Lower leg skin (tissue), 4 donors: ENCODE measurements around the gene HADHA. TPM values are rescaled to one million over a fixed set of nuclear protein-coding genes. Genes with fewer than 3 reads are reported as not detected.
"Not testable (repeated sequence)": the region's sequence is repeated elsewhere in the genome, so short reads cannot be mapped to it uniquely, and the experiment has no call there.

Experiments used
- DNase-seq, 2 donors: peaks; one replicate each; pipeline ENCODE4 v3.0.0-alpha.2; 2019; ENCODE audit warnings: low spot score in 2 of 2
- H3K4me3 ChIP-seq: fragments of 200-600 bp; sonication (generic); 2 replicates; pipeline ENCODE4 v1.5.1; 2017; ENCODE audit warnings: mild to moderate bottlenecking, low read depth; ENCODE audit not compliant: poor library complexity, severe bottlenecking
- POLR2A ChIP-seq, 2 donors: fragments of 450-650 bp; IDR thresholded peaks; one replicate each; pipeline ENCODE4 v1.6.1; 2016 to 2017; ENCODE audit warnings: antibody characterized with exemption in 2 of 2, mild to moderate bottlenecking in 1 of 2, moderate library complexity in 1 of 2
- WGBS, 2 donors: methylation state at CpG; one replicate each; pipeline ENCODE4 v1.1.5; 2018; 5-methylcytosine and 5-hydroxymethylcytosine counted together
- intact Hi-C: fragments of 100-400 bp; cut with DNase I; formaldehyde crosslinking; loops from one replicate; pipeline ENCODE4 v1.15.0; 2023; ENCODE audit warnings: low total_unique reads
- total RNA-seq, 4 donors: library from RNA; depleted of rRNA; stranded (reverse); fragments of >200 nt; gene quantifications; one replicate each; pipeline ENCODE4 v1.1.0, GENCODE V29; 2016
- TF ChIP-seq, protein P1 (sequence below), 3 donors: fragments of 450-650 bp; IDR thresholded peaks; one replicate each; pipeline ENCODE4 v1.5.1; 2016; ENCODE audit warnings: antibody characterized with exemption in 3 of 3, mild to moderate bottlenecking in 3 of 3, moderate library complexity in 2 of 3

The HADHA gene
- total RNA-seq, 4 donors from 2014 or later, result 125 to 170 (median 131) TPM

DNA sequence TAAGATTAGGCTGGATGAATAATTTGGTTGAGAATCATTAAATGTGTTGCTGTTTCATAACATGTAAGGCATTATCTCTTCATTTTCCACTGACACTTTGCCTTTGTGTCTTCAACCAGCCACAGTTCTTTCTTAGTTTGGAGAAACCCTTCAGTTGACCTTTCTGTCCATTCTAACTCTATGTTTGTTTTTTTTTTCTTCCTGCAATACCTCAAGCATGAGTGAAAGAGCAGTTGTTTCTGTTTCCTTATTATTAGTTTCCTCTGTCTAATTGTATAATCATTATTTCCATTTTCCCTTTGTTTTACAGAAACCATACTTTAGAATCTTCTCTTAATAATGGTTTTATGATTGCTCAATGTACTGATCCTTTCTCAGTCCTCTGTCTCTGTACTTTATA, 25.9 kb upstream of the HADHA start:
- DNase-seq, result no peak
- intact Hi-C loops, result no loop called here
- no peak for TF ChIP-seq POLR2A (IDR thresholded peaks at IDR 0.05)
- TF ChIP-seq, protein P1, sequence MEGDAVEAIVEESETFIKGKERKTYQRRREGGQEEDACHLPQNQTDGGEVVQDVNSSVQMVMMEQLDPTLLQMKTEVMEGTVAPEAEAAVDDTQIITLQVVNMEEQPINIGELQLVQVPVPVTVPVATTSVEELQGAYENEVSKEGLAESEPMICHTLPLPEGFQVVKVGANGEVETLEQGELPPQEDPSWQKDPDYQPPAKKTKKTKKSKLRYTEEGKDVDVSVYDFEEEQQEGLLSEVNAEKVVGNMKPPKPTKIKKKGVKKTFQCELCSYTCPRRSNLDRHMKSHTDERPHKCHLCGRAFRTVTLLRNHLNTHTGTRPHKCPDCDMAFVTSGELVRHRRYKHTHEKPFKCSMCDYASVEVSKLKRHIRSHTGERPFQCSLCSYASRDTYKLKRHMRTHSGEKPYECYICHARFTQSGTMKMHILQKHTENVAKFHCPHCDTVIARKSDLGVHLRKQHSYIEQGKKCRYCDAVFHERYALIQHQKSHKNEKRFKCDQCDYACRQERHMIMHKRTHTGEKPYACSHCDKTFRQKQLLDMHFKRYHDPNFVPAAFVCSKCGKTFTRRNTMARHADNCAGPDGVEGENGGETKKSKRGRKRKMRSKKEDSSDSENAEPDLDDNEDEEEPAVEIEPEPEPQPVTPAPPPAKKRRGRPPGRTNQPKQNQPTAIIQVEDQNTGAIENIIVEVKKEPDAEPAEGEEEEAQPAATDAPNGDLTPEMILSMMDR (IDR thresholded peaks at IDR 0.05), result no peak
- H3K4me3 ChIP-seq, result no peak overlapping the region

DNA sequence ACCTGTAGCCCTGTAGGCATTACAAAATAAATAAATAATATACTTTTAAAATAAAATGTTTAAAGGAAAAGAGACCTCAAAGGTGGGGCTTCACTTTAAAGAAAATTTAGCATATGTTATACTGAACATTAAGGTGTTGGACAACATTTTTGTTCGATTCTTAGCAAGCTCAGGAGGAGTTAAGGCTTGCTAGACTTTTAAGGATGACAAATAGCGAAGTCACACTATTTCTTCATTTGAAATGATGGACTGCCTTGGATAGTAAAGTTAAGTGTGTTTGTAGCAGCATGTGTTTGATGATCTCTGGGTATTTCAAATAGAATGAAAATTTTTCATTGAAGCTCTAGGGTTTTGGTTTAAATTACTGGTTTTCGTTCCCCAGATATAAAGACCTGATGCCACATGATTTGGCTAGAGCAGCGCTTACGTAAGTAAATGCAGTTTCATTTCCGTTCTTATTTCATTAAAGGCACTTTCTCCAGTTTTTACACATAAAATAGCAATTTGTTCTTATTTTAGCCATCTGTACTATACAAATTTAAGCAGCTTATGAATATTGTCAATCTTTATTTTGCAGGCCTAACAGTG, 25.2 kb upstream of the HADHA start:
- no peak for DNase-seq
- 70 to 72% methylated on average over 6 of the region's 6 CpGs for WGBS, 2 donors
- TF ChIP-seq, protein P1 (IDR thresholded peaks at IDR 0.05), result no peak
- no peak for TF ChIP-seq POLR2A (IDR thresholded peaks at IDR 0.05)
- intact Hi-C loops, result no loop called here
- H3K4me3 ChIP-seq, result no peak overlapping the region

DNA sequence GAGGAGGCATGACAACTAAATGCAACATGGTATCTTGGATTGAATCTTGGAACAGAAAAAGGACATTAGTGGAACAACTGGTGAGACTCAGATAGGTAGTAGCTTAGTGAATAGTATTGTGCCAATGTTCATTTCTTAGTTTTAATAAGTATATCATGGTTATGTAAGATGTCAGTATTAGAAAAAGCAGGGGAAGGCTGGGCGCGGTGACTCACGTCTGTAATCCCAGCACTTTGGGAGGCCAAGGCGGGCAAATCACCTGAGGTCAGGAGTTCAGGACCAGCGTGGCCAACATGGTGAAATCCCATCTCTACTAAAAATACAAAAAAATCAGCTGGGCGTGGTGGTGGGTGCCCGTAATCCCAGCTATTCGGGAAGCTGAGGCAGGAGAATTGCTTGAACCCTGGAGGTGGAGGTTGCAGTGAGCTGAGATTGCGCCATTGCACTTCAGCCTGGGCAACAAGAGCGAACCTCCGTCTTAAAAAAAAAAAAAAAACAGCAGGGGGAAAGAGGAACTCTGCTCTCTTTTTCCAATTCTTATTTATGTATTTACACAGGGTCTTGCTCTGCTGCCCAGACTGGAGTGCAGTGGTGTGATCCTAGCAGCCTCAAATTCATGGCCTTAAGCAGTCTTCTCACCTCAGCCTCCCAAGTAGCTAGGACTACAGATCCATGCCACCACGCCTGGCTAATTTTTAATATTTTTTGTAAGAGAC, 24.4 kb upstream of the HADHA start:
- H3K4me3 ChIP-seq, intact Hi-C loops, DNase-seq: not testable (repeated sequence)
- WGBS, 2 donors, result 84 to 85% methylated on average over 12 of the region's 12 CpGs

DNA sequence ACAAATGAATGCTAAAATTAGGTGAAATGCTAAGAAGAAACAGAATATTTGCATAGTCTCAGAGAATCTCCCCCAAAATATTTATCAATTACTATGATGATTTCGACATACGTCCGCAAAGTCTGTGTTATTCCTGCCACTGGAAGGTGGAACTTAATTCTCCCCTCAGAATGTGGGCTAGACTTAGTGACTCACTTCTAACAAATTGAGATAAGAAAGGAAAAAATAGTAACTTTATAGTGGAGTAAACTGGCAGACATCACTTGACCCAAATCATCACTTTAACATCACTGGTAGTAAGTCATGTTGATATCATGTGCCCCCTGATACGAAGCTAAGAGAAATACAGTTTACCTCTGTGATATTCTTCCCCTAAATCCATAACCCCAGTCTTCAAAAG, 23.8 kb upstream of the HADHA start:
- WGBS, 2 donors, result 93 to 94% methylated on average over 4 of the region's 4 CpGs
- TF ChIP-seq, protein P1 (IDR thresholded peaks at IDR 0.05), result no peak
- TF ChIP-seq POLR2A (IDR thresholded peaks at IDR 0.05), result no peak
- intact Hi-C loops, result no loop called here
- DNase-seq, result no peak
- no peak overlapping the region for H3K4me3 ChIP-seq

DNA sequence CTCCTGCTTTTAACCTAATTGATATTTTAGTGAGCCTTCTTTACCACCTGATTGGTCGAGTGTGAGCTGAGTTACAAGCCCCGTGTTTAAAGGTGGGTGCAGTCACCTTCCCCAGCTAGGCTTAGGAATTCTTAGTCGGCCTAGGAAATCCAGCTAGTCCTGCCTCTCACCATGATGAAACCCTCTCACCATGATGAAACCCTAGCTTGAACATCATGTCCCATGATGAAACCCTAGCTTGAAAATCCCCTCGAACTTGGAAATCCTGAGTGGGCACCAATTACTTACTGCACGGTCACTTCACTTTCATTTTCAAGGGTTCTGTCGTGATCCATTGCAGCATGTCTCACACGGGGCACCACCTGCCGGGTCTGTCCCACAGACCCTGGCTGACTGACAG, 14.4 kb upstream of the HADHA start:
- DNase-seq, intact Hi-C loops, H3K4me3 ChIP-seq: not testable (repeated sequence)
- 89 to 94% methylated on average over 8 of the region's 8 CpGs for WGBS, 2 donors

DNA sequence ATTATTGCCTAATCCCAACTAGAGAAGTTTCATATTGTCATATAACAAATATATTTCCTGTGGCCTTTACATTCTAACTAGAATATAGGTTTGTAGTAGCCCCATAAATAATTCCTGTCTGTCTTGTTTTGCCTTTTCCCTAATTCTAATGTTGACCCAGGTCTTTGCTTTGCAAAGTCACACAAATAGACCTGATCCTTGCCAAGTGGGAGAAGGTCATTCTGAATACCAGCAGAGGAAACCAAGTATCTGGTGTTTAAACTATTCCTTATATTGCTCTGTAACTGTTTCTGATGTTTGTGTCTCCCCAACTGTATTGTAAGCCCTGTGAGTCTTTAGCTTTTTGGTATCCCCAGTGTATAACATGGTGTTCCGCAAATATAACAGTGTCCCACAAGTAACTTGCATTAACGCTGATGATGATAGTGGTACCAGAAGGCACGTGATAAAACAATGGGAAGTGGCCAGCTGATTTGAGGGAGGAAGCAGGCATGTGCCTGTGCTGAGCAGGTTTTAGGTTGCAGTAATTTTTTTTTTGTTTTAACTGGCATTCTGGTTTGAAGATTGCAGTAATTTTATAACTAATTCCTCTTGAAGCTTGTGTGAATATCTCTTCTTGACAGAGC, 11.4 kb upstream of the HADHA start:
- DNase-seq, result no peak
- 68 to 70% methylated on average over 3 of the region's 3 CpGs for WGBS, 2 donors
- intact Hi-C loops, result no loop called here
- no peak overlapping the region for H3K4me3 ChIP-seq
- TF ChIP-seq, protein P1 (IDR thresholded peaks at IDR 0.05), result no peak
- no peak for TF ChIP-seq POLR2A (IDR thresholded peaks at IDR 0.05)
